ENCODE data around the gene ANXA4.
"Not testable (repeated sequence)": the region's sequence is repeated elsewhere in the genome, so short reads cannot be mapped to it uniquely, and the experiment has no call there.

Gene ANXA4

GRCh38 chr2:69804416-69804815 lies 62.5 kb downstream of the ANXA4 start:
- DNase-seq (ENCODE audit: low read depth in 2 of 2), result no peak

- DNase-seq (ENCODE audit: low read depth in 2 of 2), result no peak
These were observed 64.0 kb downstream of the ANXA4 start for GRCh38 chr2:69805887-69806286.

- no peak for DNase-seq (ENCODE audit: low read depth in 2 of 2)
These were observed 66.0 kb downstream of the ANXA4 start for GRCh38 chr2:69807821-69808540.

DNA sequence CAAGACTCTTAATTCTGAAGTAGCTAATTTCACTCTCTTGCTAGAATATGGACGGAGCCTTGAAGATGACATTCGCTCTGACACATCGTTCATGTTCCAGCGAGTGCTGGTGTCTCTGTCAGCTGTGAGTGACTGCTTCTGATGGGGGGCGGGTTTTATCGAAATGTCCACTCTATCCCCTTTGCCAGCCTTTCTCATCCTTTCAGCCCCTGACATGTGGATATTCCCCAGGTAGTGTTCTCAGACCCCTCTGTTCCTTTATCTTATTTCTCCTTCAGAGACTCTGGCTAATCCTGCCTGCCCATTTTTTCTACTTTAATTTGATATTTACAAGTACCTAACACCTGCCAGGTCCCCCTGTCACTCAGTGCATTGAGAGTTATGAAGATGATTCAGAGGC lies 68.6 kb downstream of the ANXA4 start:
- no peak for DNase-seq (ENCODE audit: low read depth in 2 of 2)

DNA sequence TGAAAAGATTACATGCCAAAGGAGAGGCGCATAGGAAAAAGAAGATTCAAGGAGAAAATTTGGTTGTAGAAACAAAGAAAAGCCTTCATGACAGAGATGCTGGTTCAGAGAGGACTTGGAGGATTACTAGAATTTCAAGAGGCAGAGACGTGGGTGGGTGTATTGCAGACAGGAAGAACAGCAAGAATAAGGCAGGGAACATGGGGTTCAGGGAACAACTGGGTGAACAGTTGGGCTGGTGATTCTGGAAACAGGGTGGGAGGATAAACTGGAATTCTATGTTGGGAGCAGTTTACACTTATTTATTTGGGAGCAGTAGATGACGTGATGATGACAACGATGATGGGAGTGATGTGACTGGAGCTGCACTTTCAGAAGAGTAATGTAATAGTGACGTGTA lies 69.1 kb downstream of the ANXA4 start:
- DNase-seq (ENCODE audit: low read depth in 2 of 2), result no peak

GRCh38 chr2:69811591-69811990 lies 69.7 kb downstream of the ANXA4 start:
- no peak for DNase-seq (ENCODE audit: low read depth in 2 of 2)

DNA sequence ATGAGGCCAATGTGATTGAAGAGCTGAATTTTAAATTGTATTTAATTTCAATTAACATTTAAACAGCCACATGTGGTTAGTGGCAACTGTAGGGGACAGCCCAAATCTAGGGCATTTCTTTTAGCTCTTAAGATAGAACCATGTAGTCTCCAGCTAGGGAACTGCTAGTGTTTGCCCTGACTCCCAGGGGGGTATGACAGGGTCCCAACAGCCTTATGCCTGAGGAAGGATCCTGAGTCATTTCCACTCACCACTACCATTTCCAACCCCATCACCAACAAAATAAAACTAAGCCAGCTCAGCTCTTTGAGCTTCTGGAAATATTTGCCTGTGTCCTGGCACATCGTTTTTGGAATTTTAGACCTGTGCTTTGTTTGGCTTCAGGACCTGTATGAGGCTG lies 73.8 kb downstream of the ANXA4 start:
- no peak for DNase-seq (ENCODE audit: low read depth in 2 of 2)

GRCh38 chr2:69816923-69817542 lies 75.1 kb downstream of the ANXA4 start:
- DNase-seq (ENCODE audit: low read depth in 2 of 2), result peak; percentile 43 to 46

- no peak for DNase-seq (ENCODE audit: low read depth in 2 of 2)
These were observed 76.0 kb downstream of the ANXA4 start for GRCh38 chr2:69817729-69818501.

DNA sequence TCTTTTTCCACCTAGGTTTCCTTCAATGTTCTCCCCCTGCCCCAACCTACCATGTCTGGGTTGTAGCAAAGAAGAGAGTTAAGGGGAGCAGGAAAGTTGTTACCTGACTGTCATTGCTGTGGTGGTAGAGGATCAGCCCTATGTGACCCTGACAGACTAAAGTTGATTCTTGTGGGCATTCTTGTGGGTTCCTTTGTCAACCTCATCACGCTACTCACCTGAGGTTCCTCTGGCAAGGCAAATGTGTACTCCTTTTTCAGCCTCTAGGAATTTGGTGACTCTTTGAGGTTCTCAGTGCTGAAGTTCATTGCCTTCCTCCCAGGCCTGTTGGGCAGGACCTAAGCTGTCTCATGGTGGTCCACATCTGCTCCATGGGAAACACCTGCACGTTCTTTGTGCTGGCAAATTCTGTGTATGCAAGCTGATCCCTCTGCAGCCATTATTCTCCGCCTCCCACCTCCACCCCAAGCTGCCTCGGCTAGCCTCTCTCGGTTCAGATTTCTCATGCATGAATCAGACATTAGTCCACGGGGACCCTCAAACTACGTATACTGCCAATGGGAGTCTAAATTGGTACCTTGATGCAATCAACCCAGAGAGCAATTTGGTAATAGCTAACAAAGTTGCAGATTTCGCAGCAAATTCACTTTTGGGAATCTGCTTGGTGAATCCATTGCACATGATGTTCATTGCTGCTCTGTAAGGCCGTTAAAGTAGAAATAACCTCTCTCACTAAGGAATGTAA lies 86.0 kb downstream of the ANXA4 start:
- no peak for DNase-seq (ENCODE audit: low read depth in 2 of 2)

GRCh38 chr2:69828938-69829255 lies 87.0 kb downstream of the ANXA4 start:
- no peak for DNase-seq (ENCODE audit: low read depth in 2 of 2)

DNA sequence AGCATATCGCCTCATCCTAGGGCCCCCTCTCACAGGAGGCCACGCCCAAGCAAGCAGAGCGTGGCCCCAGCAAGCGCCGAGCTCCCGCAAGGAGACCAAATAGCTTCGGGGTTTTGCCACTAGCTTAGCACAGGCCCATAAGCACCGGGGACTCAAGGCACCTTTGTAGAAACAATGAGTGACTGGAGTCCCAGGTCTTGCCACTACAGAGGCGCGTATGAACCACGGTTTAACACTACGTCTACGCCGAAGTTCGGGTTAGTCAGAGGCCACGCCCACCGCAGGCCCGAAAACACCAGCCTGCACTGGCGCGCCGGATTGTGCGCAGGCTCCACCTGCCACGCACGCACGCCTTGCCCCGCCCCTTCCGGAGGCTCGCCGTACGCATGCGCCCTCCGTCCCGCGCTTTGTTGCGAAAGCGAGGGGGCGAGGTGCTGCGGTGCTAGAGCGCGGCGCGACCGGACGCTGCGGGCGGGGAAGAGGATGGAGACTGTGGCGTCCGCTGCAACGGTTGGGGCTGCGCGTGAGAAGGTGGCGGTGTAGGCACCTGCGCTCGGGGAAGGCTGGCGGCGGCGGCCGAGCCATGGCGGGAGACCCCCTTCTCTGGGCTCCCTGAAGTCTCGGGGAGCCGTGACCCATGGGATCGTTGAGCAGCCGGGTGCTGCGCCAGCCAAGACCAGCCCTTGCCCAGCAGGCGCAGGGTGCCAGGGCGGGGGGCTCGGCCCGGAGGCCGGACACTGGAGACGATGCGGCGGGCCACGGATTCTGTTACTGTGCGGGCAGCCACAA lies 87.5 kb downstream of the ANXA4 start, which contains the start of gene GMCL1:
GMCL1 (plus strand) TSS at position 405 of the 789 bp plus-strand sequence; CDS start at position 638, 233 bp downstream.
- DNase-seq (ENCODE audit: low read depth in 2 of 2), result peak; percentile 97 to 99

DNA sequence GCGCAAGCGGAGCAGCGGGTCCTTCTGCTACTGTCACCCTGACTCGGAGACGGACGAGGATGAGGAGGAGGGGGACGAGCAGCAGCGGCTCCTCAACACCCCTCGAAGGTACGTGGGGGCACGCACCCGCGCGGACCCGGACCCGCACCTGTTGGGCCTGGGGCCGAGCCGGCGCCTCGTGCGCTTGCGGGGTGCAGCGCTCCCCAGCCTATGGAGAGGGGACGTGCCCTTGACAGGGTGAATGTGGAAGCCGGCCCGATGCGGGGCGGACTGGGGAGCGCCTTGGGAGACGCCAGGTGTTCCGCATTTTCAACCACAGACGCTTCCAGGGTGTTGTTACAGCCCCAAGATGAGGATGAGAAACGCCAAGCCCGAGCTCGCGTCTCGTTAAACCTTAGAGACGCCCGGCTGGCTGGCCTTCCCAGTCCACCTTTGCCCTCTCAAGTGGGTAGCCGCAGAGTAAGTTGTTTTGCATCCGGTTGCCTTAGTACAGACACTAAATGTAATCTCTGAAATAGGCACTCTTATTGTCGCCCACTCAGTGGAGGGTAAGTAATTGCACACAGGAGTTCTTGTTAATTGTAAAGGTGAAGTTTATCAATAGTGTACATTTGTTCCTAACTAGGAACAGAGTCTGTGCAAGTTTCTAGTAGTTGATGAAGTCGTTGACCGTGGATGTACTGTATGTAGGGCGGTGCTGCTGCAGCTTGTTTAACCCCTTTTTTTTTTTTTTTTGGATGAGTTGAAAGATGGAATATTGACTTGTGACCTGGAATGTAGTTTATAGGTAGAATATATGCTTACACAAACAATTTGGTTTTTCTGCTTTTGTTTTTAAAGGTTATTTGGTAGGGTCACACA lies 88.3 kb downstream of the ANXA4 start:
- DNase-seq (ENCODE audit: low read depth in 2 of 2), result peak in 1 of 2 donors; percentile 13

DNA sequence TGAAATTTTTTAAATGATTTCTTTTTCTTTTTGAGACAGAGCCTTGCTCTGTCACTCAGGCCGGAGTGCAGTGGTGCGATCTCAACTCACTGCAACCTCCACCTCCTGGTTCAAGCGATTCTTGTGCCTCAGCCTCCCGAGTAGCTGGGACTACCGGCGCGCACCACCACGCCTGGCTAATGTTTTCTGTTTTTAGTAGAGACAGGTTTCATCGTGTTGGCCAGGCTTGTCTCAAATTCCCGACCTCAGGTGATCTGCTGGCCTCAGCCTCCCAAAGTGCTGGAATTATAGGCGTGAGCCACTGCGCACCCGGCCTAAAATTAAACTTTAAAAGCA lies 88.9 kb downstream of the ANXA4 start:
- DNase-seq (ENCODE audit: low read depth in 2 of 2), result not testable (repeated sequence)

- no peak for DNase-seq (ENCODE audit: low read depth in 2 of 2)
These were observed 89.5 kb downstream of the ANXA4 start for GRCh38 chr2:69831354-69831905.

DNA sequence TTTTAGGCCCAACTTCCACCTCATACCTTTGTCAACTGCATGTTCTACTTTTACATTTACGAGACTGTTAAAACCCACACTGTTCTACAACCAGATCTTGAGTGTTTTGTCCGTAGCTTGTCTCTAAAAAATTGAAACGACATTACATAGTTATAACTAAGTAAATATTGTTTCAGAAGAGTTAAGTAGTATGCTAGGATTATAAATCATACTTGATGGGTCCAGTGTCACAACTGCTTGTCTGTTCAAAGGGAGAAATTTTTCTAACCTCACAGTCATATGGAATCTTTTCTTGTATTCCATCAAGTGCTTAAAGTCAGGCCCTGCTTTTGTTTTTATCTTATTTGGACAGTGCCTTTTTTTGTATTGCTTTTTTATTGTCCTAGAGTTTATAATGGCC lies 91.8 kb downstream of the ANXA4 start:
- DNase-seq (ENCODE audit: low read depth in 2 of 2), result no peak

DNA sequence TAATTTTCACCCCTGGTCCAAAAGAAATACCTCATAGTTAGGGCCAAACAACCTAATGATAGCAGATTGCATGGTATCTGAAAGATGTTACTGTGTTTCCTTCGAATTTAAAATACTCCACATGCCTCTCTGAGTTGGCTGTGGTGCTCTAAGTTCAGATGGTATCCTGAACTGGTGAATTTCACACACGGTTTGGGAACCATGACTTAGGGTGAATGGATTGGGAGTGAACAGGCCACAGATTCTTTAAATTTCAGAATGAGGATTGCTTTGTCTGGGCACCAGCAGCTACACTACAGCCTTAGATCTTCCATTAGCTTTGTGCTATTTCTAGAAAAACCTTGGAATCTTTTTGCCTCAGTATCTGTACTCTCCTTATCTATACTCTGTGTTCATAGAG lies 93.7 kb downstream of the ANXA4 start:
- no peak for DNase-seq (ENCODE audit: low read depth in 2 of 2)

- DNase-seq (ENCODE audit: low read depth in 2 of 2), result no peak
These were observed 94.4 kb downstream of the ANXA4 start for GRCh38 chr2:69836316-69836715.

GRCh38 chr2:69837533-69837932 lies 95.6 kb downstream of the ANXA4 start:
- no peak for DNase-seq (ENCODE audit: low read depth in 2 of 2)

GRCh38 chr2:69843993-69844392 lies 102.1 kb downstream of the ANXA4 start:
- DNase-seq (ENCODE audit: low read depth in 2 of 2), result no peak

Measured in stimulated activated CD4-positive, alpha-beta T cell treated with anti-CD3 and anti-CD28 coated beads, Interleukin-1b, Interleukin-23, amount 100 ng/mL, for 1 hour (primary cell).